Psoas muscle (tissue), 8 donors: Measurements from ENCODE around the gene FERD3L. TPM values are rescaled to one million over a fixed set of nuclear protein-coding genes. Genes with fewer than 3 reads are reported as not detected.

Experiments
- ATAC-seq, 4 donors: fragments of 200-7000 bp; cut with Tn5 transposase; one replicate each; pipeline ENCODE4 v1.9.1; 2020; ENCODE audit warnings: moderate library complexity in 3 of 4, mild to moderate bottlenecking in 2 of 4
- DNase-seq, 2 donors: peaks; one replicate each; pipeline ENCODE4 v3.0.0-alpha.2; 2020
- H3K27ac ChIP-seq: fragments of 200-600 bp; one replicate; pipeline ENCODE4 v1.8.0; 2022
- H3K27me3 ChIP-seq, 3 donors: fragments of 200-600 bp in 1 of 3; one replicate each; pipeline versions ENCODE4 v1.6.1 to v1.8.0; 2013 to 2022; ENCODE audit warnings: low read length in 2 of 3, mild to moderate bottlenecking in 2 of 3, moderate library complexity in 1 of 3; ENCODE audit not compliant: insufficient read depth in 3 of 3
- H3K36me3 ChIP-seq, 2 donors: fragments of 200-600 bp in 1 of 2; one replicate each; pipeline versions ENCODE4 v1.6.1 to v1.8.0; 2013 to 2022; ENCODE audit warnings: low read depth in 1 of 2, mild to moderate bottlenecking in 1 of 2, moderate library complexity in 1 of 2; ENCODE audit not compliant: insufficient read depth in 1 of 2
- H3K4me1 ChIP-seq: fragments of 200-600 bp; one replicate; pipeline ENCODE4 v1.8.0; 2022
- H3K4me3 ChIP-seq: fragments of 200-600 bp; one replicate; pipeline ENCODE4 v1.8.0; 2022; ENCODE audit warnings: mild to moderate bottlenecking
- H3K9me3 ChIP-seq: fragments of 200-600 bp; one replicate; pipeline ENCODE4 v1.8.0; 2022
- CTCF ChIP-seq: fragments of 200-600 bp; IDR thresholded peaks from one replicate; pipeline ENCODE4 v1.8.0; 2022; ENCODE audit warnings: antibody characterized with exemption
- WGBS, 3 donors: extraction: QIAGEN DNeasy Blood & Tissue Kit; methylation state at CpG; one replicate each; pipeline versions ENCODE4 v1.1.6 to v1.1.7; 2013; 5-methylcytosine and 5-hydroxymethylcytosine counted together
- intact Hi-C, 2 donors: fragments of 100-400 bp; cut with DNase I; formaldehyde crosslinking; loops; one replicate each; pipeline versions ENCODE4 v1.11.0 to v1.14.2; 2022
- polyA plus RNA-seq, 3 donors: library from polyadenylated mRNA; stranded (reverse); fragments of 200-250 nt; gene quantifications; one replicate each; pipeline ENCODE4 v1.2.3, GENCODE V29; 2013
- total RNA-seq, 4 donors: library from RNA; stranded (reverse); fragmentation: NEBNext Ultra II Directional in 2 of 4; extraction: Animal tissue kit (Norgen Biotek cat#: 25700) in 2 of 4; gene quantifications; one replicate each; pipeline versions ENCODE4 v1.2.1 to v1.2.4, GENCODE V29; 2021 to 2023
- donor health status: healthy with polysubstance abuse.
- donor health status: DM: no; HTN: no; CAD: no; lungs with moderate emphysema.
- donor health status: Bipolar disorder and iron deficiency.
- donor health status: healthy.
- donor health status: DM: yes; HTN: yes; CAD: no.
- donor health status: DM: no; HTN: no; CAD: no.
- donor health status: DM: no; HTN: no; CAD: no.
- donor health status: DM: yes; HTN: yes; CAD: no.

FERD3L gene
- total and polyA plus RNA-seq, 7 donors = not detected

GRCh38 chr7:19099194-19099593 lies 46.0 kb downstream of the FERD3L start:
- H3K27me3 ChIP-seq = peaks cover 3 to 23% (median 4%) of the 10 kb centered on the region in 3 donors
- 91 to 93% (median 92%) methylated on average over 3 of the region's 3 CpGs for WGBS, 3 donors
- H3K36me3 ChIP-seq = no peaks in the 10 kb centered on the region
- no peaks in the 10 kb centered on the region for H3K4me1 ChIP-seq
- no peak overlapping the region for H3K27ac ChIP-seq
- no peak for TF ChIP-seq CTCF
- no peaks in the 10 kb centered on the region for H3K9me3 ChIP-seq
- intact Hi-C loops = no loop called here
- DNase-seq (no peak), ATAC-seq (no peak)
- no peak overlapping the region for H3K4me3 ChIP-seq

- TF ChIP-seq CTCF = no peak
- Histone ChIP-seq H3K27ac (no peak overlapping the region), H3K4me3 (no peak overlapping the region), H3K4me1 (no peaks in the 10 kb centered on the region), H3K9me3 (no peaks in the 10 kb centered on the region), H3K27me3 (peaks cover 3 to 21% (median 4%) of the 10 kb centered on the region in 3 donors), H3K36me3 (no peaks in the 10 kb centered on the region)
- DNase-seq (no peak), ATAC-seq (no peak)
- WGBS, 3 donors = 79 to 92% (median 91%) methylated on average over 1 of the region's 1 CpG
- intact Hi-C loops = no loop called here
Observed at GRCh38 chr7:19098510-19098909, 46.7 kb downstream of the FERD3L start.

- Histone ChIP-seq H3K9me3 (no peaks in the 10 kb centered on the region), H3K27me3 (peaks cover under 1 to 11% (median 1%) of the 10 kb centered on the region in 3 donors), H3K4me3 (no peak overlapping the region), H3K36me3 (no peaks in the 10 kb centered on the region), H3K4me1 (no peaks in the 10 kb centered on the region), H3K27ac (no peak overlapping the region)
- TF ChIP-seq CTCF = no peak
- intact Hi-C loops = no loop called here
- no peak for ATAC-seq
- 76 to 81% (median 80%) methylated on average over 9 of the region's 9 CpGs for WGBS, 3 donors
- DNase-seq = no peak
Observed at GRCh38 chr7:19097165-19098055, 47.8 kb downstream of the FERD3L start.

GRCh38 chr7:19095353-19095860 lies 49.8 kb downstream of the FERD3L start:
- DNase-seq = no peak
- intact Hi-C loops = no loop called here
- no peak for TF ChIP-seq CTCF
- Histone ChIP-seq H3K4me3 (no peak overlapping the region), H3K27me3 (peaks cover 0 to 5% (median 0%) of the 10 kb centered on the region in 3 donors), H3K4me1 (no peaks in the 10 kb centered on the region), H3K9me3 (no peaks in the 10 kb centered on the region), H3K27ac (no peak overlapping the region), H3K36me3 (no peaks in the 10 kb centered on the region)
- 76 to 83% (median 76%) methylated on average over 5 of the region's 5 CpGs for WGBS, 3 donors
- no peak for ATAC-seq

Other genes starting within 250 kb of the FERD3L start
- 1 to 10 TPM in 1 of 4 donors, under 1 TPM in 2, not detected in 1; 0.20 to 1.1 (median 0.32) TPM for gene TWIST1, start 27.8 kb downstream of the FERD3L start, total RNA-seq
- gene TWIST1, start 27.8 kb downstream of the FERD3L start, polyA plus RNA-seq = under 1 TPM; 0.27 to 0.49 (median 0.46) TPM